Glomerular visceral epithelial cell (primary cell): ENCODE data around the gene RETREG2.
"Not testable (repeated sequence)": the region's sequence is repeated elsewhere in the genome, so short reads cannot be mapped to it uniquely, and the experiment has no call there.

ENCODE experiments used
- DNase-seq: peaks from one replicate; pipeline ENCODE4 v3.0.0-alpha.2; 2016; ENCODE audit errors: extremely low spot score

RETREG2 gene

GRCh38 chr2:219186754-219187456 is 8.8 kb downstream of the RETREG2 start:
- DNase-seq = no peak

- DNase-seq = no peak
Observed at GRCh38 chr2:219197388-219197787, 19.3 kb downstream of the RETREG2 start.

GRCh38 chr2:219198974-219199373 is 20.9 kb downstream of the RETREG2 start:
- DNase-seq = no peak

- DNase-seq = no peak
Observed at GRCh38 chr2:219199470-219200211, 21.6 kb downstream of the RETREG2 start.

GRCh38 chr2:219200502-219201326 is 22.6 kb downstream of the RETREG2 start:
- not testable (repeated sequence) for DNase-seq

GRCh38 chr2:219201331-219201730 is 23.3 kb downstream of the RETREG2 start:
- DNase-seq = not testable (repeated sequence)

- no peak for DNase-seq
Observed at GRCh38 chr2:219204425-219205164, 26.5 kb downstream of the RETREG2 start.

GRCh38 chr2:219205165-219205538 is 27.1 kb downstream of the RETREG2 start:
- DNase-seq = no peak

- no peak for DNase-seq
Observed at GRCh38 chr2:219205981-219206327, 27.9 kb downstream of the RETREG2 start.

GRCh38 chr2:219206328-219207133 is 28.5 kb downstream of the RETREG2 start, which contains the start of gene ZFAND2B:
ZFAND2B (plus strand) TSS chr2:219206782; CDS start chr2:219206988, 206 bp downstream.
- DNase-seq = peak; percentile 96

GRCh38 chr2:219207134-219207883 is 29.2 kb downstream of the RETREG2 start:
- DNase-seq = no peak

GRCh38 chr2:219207884-219208740 is 30.0 kb downstream of the RETREG2 start:
- peak; percentile 23 for DNase-seq

- DNase-seq = no peak
Observed at GRCh38 chr2:219209236-219210195, 31.4 kb downstream of the RETREG2 start.

GRCh38 chr2:219210196-219210885 is 32.3 kb downstream of the RETREG2 start:
- no peak for DNase-seq

GRCh38 chr2:219210886-219211362 is 32.8 kb downstream of the RETREG2 start:
- no peak for DNase-seq

- no peak for DNase-seq
Observed at GRCh38 chr2:219213026-219213415, 34.9 kb downstream of the RETREG2 start.

- DNase-seq = no peak
Observed at GRCh38 chr2:219213486-219214071, 35.5 kb downstream of the RETREG2 start.
